GM18519 (cell line): ENCODE data around the gene RNASEH1.
"Not testable (repeated sequence)": the region's sequence is repeated elsewhere in the genome, so short reads cannot be mapped to it uniquely, and the experiment has no call there.

ENCODE experiments used
- ATAC-seq: cut with Tn5 transposase; IDR thresholded peaks from one replicate; pipeline ENCODE4 v1.9.1; 2021; ENCODE audit warnings: mild to moderate bottlenecking, moderate library complexity; ENCODE audit not compliant: unreplicated experiment, low FRiP score

The RNASEH1 gene

GRCh38 chr2:3522961-3523421, 35.1 kb downstream of the RNASEH1 start:
- no peak for ATAC-seq

- no peak for ATAC-seq
Measured at GRCh38 chr2:3520591-3520990, 37.5 kb downstream of the RNASEH1 start.

- peak; percentile 42 for ATAC-seq
Measured at GRCh38 chr2:3519255-3520205, 38.6 kb downstream of the RNASEH1 start, which contains the start of gene ADI1. Gene ADI1, minus strand, starts transcription at chr2:3519531. Its CDS starts 44 bp downstream, at chr2:3519487.

- peak; percentile 69 for ATAC-seq
Measured at GRCh38 chr2:3518496-3519254, 39.5 kb downstream of the RNASEH1 start.

DNA sequence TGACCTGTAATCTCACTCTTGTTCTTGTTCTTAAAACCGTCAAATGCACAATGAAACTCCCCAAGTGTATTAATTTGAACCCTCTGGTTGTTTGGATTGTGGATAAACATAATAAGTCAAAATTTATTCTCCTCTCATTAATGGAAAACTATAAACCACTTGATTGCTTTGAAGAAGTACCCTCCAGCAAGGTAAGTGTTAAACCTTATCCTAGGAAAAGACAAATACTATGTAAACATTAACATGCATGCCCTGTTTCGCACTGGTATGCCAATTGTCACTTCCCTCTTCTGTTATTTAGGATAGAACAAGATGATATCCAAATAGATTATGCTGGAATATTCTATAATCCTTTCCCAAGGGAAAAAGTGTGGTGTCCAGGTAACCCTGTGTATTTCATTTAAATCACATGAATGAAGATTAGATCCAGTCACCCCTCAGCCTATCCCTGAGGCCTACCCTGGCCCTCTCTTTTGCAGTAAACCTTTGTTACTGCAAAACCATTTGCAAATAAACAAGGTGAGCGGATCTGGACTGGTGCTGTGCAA, 40.1 kb downstream of the RNASEH1 start:
- ATAC-seq = no peak

- ATAC-seq = no peak
Measured at GRCh38 chr2:3516831-3517230, 41.3 kb downstream of the RNASEH1 start.

- ATAC-seq = not testable (repeated sequence)
Measured at GRCh38 chr2:3515438-3515837, 42.7 kb downstream of the RNASEH1 start.

DNA sequence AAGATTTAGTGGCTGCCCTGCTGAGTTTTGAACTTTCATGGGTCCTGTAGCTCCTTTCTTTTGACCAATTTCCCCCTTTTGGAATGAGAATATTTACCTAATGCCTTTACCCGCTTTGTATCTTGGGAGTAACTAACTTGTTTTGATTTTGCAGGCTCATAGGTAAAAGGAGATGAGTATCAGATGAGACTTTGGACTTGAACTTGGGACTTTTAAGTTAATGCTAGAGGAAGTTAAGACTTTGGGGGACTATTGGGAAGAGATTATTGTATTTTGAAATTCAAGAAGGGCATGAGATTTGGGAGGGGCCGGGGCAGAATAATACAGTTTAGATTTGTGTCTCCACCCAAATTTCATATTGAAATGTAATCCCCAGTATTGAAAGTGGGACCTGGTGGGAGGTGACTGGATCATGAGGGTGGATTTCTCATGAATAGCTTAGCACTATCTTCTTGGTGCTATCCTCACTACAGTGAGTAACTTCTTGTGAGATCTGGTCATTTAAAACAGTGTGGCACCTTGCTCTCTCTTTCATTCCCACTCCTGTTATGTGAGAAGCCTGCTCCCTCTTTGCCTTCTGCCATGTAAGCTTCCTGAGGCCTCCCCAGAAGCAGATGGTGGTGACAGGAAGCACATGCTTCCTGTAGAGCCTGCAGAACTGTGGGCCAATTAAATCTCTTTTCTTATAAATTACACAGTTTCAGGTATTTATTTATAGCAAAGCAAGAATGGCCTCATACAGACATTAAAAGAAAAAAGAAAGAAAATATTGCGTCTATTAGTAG, 44.9 kb downstream of the RNASEH1 start:
- ATAC-seq = no peak

DNA sequence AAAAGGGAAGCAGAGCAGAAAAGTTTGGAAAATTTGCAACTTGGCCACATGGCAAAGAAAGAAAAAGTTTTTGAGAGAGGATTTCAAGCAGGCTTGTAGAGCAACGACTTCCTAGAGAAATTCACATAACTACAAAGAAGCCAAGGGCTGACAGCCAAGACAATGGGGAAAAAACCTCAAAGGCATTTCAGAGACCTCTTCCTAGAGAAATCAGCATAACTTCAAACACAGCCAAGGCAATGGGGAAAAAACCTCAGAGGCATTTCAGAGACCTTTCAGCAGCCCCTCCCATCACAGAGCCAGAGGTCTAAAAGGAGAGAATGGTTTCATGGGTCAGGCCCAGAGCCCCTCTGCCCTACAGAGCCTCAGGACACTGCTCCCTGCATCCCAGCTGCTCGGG, 46.0 kb downstream of the RNASEH1 start:
- no peak for ATAC-seq

DNA sequence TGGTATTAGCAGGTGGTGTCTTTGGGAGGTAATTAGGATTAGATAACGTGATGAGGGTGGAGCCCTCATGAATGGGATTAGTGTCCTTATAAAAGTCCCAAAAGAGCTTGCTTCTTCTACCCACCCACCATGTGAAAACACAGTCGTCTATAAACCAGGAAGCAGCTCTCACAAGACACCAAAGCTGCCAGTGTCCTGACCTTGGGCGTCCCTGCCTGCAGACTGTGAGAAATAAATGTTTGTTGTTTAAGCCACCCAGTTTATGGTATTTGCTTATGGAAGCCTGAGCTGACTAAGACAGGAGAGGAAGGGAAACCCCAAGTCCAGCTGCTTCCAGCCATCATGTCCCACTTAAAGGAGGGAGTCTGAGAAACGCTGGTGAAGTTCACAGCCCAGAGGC, 52.4 kb downstream of the RNASEH1 start:
- ATAC-seq = no peak

DNA sequence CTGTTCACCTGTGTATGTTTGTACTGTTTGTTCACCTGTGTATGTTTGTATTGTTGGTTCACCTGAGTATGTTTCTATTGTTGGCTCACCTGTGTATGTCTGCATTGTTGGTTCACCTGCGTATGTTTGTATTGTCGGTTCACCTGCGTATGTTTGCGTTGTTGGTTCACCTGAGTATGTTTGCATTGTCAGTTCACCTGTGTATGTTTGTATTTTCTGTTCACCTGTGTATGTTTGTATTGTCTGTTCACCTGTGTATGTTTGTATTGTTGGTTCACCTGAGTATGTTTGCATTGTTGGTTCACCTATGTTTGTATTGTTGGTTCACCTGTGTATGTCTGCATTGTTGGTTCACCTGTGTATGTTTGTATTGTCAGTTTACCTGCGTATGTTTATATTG, 53.4 kb downstream of the RNASEH1 start:
- no peak for ATAC-seq

DNA sequence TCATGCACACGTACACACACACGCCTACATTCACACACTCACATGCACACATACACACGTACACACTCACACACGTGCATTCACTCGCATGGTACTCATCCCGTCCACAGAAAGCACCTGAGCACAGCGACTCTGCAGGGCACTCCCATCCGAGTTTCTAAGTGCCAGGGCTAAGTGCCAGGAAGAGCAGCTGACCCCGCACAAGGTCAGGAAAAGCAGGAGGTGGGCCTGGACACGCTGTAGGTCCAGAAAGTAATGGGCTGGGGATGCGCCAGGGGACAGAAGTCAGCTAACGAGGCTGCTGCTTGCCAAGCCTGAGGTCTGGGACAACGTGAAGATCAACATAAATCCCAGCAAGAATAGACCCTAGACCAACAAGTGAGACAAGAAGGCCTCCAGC, 54.6 kb downstream of the RNASEH1 start:
- no peak for ATAC-seq

DNA sequence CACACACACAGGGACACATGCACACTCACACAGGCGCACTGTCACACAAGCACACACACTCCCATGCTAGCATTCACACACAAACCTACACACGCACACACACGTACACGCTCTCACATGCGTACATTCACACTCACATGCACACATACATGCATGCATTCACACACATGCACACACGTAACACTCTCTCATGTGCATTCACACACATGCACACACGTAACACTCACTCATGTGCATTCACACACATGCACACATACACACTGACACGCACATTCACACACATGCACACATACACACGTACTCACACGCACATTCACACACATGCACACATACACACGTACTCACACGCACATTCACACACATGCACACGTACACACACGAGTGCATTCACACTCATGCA, 55.1 kb downstream of the RNASEH1 start:
- no peak for ATAC-seq

DNA sequence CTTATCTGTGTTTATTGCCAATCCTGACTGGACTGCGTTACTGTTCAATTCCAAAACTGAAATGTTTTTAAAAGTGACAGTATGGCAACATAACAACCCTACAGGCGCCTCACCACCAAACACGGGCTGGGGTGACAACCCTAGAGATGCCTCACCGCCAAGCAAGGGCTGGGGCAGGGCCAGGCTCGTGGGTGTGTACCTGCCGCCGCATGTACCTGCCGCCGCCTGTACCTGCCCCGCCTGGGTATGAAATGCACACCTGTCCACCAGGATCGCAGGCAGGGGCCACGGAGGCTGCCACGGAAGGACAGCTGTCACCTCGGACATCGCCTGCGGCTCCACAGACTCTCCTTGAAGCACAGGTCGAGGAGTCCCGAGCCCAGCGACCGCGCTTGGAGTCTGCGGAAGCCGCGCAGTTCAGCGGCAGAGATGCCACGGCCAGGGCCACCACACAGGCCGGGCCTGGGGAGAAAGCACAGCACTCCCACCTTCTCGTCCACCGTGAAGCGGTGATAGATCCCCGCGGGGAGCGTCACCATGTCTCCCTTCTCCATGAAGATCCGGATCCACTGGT, 57.7 kb downstream of the RNASEH1 start:
- ATAC-seq = no peak

- ATAC-seq = no peak
Measured at GRCh38 chr2:3498783-3499394, 59.2 kb downstream of the RNASEH1 start.

DNA sequence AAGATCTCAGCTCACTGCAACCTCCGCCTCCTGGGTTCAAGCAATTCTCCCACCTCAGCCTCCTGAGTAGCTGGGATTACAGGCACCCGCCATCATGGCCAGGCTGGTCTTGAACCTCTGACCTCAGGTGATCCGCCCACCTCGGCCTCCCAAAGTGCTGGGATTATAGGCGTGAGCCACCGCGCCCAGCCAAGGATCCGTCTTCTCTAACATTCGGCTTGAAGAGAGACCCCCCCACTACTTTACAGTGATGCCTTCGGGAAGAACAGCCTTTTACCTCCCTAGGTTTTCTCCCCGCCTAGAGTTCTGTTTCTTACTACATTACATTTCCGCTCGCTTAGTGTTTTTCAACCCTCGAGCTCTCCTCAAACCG, 61.4 kb downstream of the RNASEH1 start:
- not testable (repeated sequence) for ATAC-seq
